Chondrocyte (in vitro differentiated cells): ENCODE data around the gene ZBTB8A. TPM values are rescaled to one million over a fixed set of nuclear protein-coding genes. Genes with fewer than 3 reads are reported as not detected.
"Not testable (repeated sequence)": the region's sequence is repeated elsewhere in the genome, so short reads cannot be mapped to it uniquely, and the experiment has no call there.

Experiments used
- DNase-seq: peaks from one replicate; pipeline ENCODE4 v3.0.0; 2021; ENCODE audit warnings: mixed read lengths, low spot score
- H3K27ac Mint-ChIP-seq: one replicate; pipeline ENCODE4 v1.8.0; 2021; ENCODE audit warnings: mild to moderate bottlenecking, moderate library complexity, mixed read lengths; ENCODE audit not compliant: unreplicated experiment
- H3K27me3 Mint-ChIP-seq: 2 replicates; pipeline ENCODE4 v1.8.0; 2021; ENCODE audit warnings: low read depth, mixed read lengths
- H3K36me3 Mint-ChIP-seq: 2 replicates; pipeline ENCODE4 v1.8.0; 2021; ENCODE audit warnings: low read depth, mixed read lengths
- H3K4me1 Mint-ChIP-seq: 2 replicates; pipeline ENCODE4 v1.8.0; 2021; ENCODE audit warnings: low read depth, mild to moderate bottlenecking, mixed read lengths
- H3K4me3 Mint-ChIP-seq: one replicate; pipeline ENCODE4 v1.8.0; 2021; ENCODE audit warnings: mild to moderate bottlenecking, moderate library complexity, mixed read lengths; ENCODE audit not compliant: unreplicated experiment
- H3K9me3 Mint-ChIP-seq: 2 replicates; pipeline ENCODE4 v1.8.0; 2021; ENCODE audit warnings: low read depth, mixed read lengths
- total RNA-seq: library from RNA; stranded (reverse); gene quantifications from 3 replicates; pipeline ENCODE4 v1.2.1, GENCODE V29; 2021
- TF ChIP-seq, protein P1 (sequence below): fragments of 200-600 bp; sonication (generic); IDR thresholded peaks from 2 replicates; pipeline ENCODE4 v1.5.0; 2021; ENCODE audit warnings: antibody characterized with exemption, mild to moderate bottlenecking, moderate library complexity

The ZBTB8A gene
- total RNA-seq, 1 donor from 2014 or later = 12.7 TPM

DNA sequence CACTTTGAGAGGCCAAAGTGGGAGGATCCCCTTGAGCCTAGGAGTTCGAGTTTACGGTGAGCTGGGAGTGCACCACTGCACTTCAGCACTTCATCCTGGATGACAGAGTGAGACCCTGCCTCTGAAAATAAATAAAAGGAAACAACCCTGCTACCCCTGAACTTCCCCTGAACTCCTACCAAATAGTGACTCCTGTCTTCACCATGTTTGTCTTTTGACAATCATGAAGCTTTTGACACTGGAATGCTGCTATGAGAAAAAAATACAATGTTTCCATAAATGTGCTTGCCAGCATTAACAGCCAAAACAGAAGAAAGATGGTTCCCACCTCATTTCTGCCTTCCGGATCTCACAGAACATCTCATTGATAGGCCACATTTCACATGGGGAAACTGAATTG is 10.4 kb downstream of the ZBTB8A start:
- Mint-ChIP-seq H3K27ac (no peak overlapping the region), H3K27me3 (no peaks in the 10 kb centered on the region), H3K36me3 (peaks cover 2% of the 10 kb centered on the region), H3K4me1 (peaks cover 7% of the 10 kb centered on the region), H3K9me3 (no peaks in the 10 kb centered on the region), H3K4me3 (no peak overlapping the region)
- DNase-seq = no peak
- TF ChIP-seq, protein P1, sequence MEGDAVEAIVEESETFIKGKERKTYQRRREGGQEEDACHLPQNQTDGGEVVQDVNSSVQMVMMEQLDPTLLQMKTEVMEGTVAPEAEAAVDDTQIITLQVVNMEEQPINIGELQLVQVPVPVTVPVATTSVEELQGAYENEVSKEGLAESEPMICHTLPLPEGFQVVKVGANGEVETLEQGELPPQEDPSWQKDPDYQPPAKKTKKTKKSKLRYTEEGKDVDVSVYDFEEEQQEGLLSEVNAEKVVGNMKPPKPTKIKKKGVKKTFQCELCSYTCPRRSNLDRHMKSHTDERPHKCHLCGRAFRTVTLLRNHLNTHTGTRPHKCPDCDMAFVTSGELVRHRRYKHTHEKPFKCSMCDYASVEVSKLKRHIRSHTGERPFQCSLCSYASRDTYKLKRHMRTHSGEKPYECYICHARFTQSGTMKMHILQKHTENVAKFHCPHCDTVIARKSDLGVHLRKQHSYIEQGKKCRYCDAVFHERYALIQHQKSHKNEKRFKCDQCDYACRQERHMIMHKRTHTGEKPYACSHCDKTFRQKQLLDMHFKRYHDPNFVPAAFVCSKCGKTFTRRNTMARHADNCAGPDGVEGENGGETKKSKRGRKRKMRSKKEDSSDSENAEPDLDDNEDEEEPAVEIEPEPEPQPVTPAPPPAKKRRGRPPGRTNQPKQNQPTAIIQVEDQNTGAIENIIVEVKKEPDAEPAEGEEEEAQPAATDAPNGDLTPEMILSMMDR = no peak

DNA sequence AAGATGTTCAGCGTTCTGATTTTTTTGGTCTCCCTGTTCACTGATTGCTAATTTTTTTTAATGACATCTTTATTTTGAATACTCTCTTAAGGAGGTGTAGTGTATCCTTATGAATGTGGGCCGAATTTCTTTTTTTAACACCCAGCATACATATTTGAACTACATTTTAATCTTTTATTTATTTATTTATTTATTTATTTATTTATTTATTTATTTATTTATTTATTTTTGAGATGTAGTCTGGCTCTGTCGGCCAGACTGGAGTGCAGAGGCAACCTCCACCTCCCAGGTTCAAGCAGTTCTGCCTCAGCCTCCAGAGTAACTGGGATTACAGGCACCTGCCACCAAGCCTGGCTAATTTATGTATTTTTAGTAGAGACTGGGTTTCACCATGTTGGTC is 15.1 kb downstream of the ZBTB8A start:
- TF ChIP-seq, protein P1 = no peak
- Mint-ChIP-seq H3K9me3 (no peaks in the 10 kb centered on the region), H3K4me1 (peaks cover 7% of the 10 kb centered on the region), H3K4me3 (no peak overlapping the region), H3K36me3 (peaks cover 10% of the 10 kb centered on the region), H3K27me3 (no peaks in the 10 kb centered on the region), H3K27ac (no peak overlapping the region)
- no peak for DNase-seq

DNA sequence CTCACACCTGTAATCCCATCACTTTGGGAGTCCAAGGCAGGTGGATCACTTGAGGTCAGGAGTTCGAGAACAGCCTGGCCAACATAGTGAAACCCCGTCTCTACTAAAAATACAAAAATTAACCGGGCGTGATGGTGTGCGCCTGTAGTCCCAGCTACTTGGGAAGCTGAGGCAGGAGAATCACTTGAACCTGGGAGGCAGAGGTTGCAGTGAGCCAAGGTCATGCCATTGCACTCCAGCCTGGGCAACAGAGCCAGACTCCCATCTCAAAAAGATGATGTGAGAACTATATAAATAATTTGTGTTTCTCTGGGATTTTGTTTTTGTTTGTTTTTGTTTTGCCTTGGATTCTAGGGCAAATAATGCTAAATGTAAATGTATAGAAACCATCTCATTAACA is 17.8 kb downstream of the ZBTB8A start:
- DNase-seq, H3K27ac Mint-ChIP-seq, H3K4me1 Mint-ChIP-seq, H3K9me3 Mint-ChIP-seq, H3K27me3 Mint-ChIP-seq, H3K4me3 Mint-ChIP-seq: not testable (repeated sequence)
- H3K36me3 Mint-ChIP-seq = peaks cover 26% of the 10 kb centered on the region

DNA sequence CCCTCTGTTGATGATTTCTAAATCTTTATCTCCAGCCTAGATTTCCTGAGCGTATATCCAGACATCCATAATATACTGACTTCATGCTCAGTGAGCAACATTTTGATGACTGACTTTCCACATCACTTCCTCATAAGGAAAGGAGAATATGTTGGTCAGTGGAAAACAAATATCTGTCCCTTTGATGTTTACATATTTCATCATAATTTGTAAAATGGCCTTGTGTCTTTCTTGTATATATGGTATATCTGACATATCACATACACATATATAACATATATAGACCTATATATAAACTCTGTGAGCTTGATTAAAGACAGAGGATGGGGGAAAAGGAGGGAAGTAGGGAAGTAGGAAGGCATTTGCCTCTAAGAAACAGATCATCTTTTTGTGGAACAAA is 18.6 kb downstream of the ZBTB8A start:
- H3K4me1 Mint-ChIP-seq = no peaks in the 10 kb centered on the region
- H3K27me3 Mint-ChIP-seq = no peaks in the 10 kb centered on the region
- peaks cover 26% of the 10 kb centered on the region for H3K36me3 Mint-ChIP-seq
- H3K9me3 Mint-ChIP-seq = no peaks in the 10 kb centered on the region
- TF ChIP-seq, protein P1 = no peak
- DNase-seq = no peak
- no peak overlapping the region for H3K27ac Mint-ChIP-seq
- H3K4me3 Mint-ChIP-seq = no peak overlapping the region

DNA sequence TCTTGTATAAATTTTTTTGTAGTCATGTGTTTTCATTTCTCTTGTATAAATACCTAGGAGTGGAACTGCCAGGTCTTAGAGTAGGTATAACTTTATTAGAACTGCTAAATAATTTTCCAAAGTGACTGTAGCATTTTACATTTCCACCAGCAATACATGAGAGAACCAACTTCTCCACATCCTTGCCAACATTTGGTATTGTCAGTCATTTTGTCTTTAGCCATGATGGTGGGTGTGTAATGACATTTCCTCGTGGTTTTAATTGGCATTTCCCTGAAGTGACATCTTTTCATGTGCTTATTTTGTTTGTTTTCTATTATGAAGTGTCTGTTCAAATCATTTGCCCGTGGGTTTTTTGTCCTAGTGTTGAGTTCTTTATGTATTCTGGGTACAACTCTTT is 29.7 kb downstream of the ZBTB8A start:
- Mint-ChIP-seq H3K9me3 (no peaks in the 10 kb centered on the region), H3K27ac (no peak overlapping the region), H3K4me3 (no peak overlapping the region), H3K36me3 (peaks cover 9% of the 10 kb centered on the region), H3K27me3 (no peaks in the 10 kb centered on the region), H3K4me1 (peaks cover 4% of the 10 kb centered on the region)
- no peak for DNase-seq
- TF ChIP-seq, protein P1 = no peak

DNA sequence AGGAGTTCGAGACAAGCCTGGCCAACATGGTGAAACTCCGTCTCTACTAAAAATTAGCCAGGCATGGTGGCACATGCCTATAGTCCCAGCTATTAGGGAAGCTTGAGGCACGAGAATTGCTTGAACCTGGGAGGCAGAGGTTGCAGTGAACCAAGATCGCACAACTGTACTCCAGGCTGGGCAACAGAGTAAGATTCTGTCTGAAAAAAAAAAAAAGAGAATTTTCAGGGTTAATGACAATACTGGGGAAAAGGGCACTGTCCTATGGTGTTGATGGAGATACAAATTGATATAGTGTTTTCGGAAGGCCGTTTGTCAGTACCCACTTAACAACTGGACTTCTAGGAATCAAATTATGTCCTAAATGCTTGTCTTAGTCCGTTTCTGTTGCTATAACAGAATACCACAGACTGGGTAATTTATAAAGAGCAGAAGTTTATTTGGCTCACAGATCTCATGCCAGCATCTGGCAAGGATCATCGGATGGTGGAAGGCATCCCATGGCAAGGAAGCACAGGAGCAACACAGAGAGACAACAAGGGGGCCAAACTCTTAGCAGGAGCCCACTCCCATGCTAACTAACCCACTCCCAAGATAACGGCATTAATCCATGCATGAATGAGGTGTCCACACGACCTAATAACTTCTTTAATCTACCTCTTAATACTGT is 41.3 kb downstream of the ZBTB8A start:
- peaks cover 2% of the 10 kb centered on the region for H3K36me3 Mint-ChIP-seq
- TF ChIP-seq, protein P1 = no peak

More for the DNA sequence above, 41.3 kb downstream of the ZBTB8A start:
- H3K4me3 Mint-ChIP-seq = no peak overlapping the region
- no peak for DNase-seq
- no peaks in the 10 kb centered on the region for H3K27me3 Mint-ChIP-seq
- H3K9me3 Mint-ChIP-seq = no peaks in the 10 kb centered on the region
- no peak overlapping the region for H3K27ac Mint-ChIP-seq
- H3K4me1 Mint-ChIP-seq = no peaks in the 10 kb centered on the region
